Stomach (tissue), 4 donors: ENCODE results near the gene CARS1.

ENCODE experiments used
- EP300 ChIP-seq: sonication (generic); formaldehyde crosslinking; IDR thresholded peaks from one replicate; pipeline ENCODE4 v1.6.1; 2017; ENCODE audit warnings: antibody characterized with exemption
- POLR2A ChIP-seq, 4 donors: fragments of 450-650 bp; IDR thresholded peaks; one replicate each; pipeline ENCODE4 v1.6.1; 2016; ENCODE audit warnings: antibody characterized with exemption in 4 of 4, control low read depth in 2 of 4, mild to moderate bottlenecking in 1 of 4, moderate library complexity in 1 of 4
- TF ChIP-seq, protein P1 (sequence below), 7 experiments: fragments of 450-650 bp in 4 of 7; fragments of 200-600 bp in 3 of 7; sonication (generic) in 3 of 7; IDR thresholded peaks; one replicate each; pipeline ENCODE4 v1.5.1; 2016 to 2019; ENCODE audit warnings: antibody characterized with exemption in 7 of 7, control low read depth in 2 of 7, mild to moderate bottlenecking in 1 of 7

DNA sequence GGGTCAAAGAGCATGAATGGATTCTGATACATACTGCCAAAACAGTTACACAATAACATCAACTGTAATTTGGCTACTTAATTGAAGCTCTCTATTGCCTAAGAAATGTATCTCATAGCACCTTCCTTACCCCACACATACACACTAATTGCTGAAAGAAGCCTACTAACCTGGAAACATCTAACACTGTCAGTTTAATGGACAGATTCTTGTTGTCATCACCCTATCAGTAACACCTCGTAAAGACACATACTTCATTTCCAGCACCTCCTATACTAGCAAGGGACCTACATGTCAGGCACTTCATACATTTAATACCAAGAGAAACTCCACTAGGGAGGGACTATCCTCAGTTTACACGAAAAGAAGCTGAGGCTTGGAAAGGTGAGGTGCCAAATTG lies 75.0 kb downstream of the CARS1 start:
- TF ChIP-seq, protein P1, sequence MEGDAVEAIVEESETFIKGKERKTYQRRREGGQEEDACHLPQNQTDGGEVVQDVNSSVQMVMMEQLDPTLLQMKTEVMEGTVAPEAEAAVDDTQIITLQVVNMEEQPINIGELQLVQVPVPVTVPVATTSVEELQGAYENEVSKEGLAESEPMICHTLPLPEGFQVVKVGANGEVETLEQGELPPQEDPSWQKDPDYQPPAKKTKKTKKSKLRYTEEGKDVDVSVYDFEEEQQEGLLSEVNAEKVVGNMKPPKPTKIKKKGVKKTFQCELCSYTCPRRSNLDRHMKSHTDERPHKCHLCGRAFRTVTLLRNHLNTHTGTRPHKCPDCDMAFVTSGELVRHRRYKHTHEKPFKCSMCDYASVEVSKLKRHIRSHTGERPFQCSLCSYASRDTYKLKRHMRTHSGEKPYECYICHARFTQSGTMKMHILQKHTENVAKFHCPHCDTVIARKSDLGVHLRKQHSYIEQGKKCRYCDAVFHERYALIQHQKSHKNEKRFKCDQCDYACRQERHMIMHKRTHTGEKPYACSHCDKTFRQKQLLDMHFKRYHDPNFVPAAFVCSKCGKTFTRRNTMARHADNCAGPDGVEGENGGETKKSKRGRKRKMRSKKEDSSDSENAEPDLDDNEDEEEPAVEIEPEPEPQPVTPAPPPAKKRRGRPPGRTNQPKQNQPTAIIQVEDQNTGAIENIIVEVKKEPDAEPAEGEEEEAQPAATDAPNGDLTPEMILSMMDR (IDR thresholded peaks at IDR 0.05): no peak
- no peak for TF ChIP-seq EP300
- TF ChIP-seq POLR2A (IDR thresholded peaks at IDR 0.05): no peak
